Colonic mucosa (tissue), 4 donors: Measurements from ENCODE around the gene PPP3R1. TPM values are rescaled to one million over a fixed set of nuclear protein-coding genes. Genes with fewer than 3 reads are reported as not detected.
"Not testable (repeated sequence)": the region's sequence is repeated elsewhere in the genome, so short reads cannot be mapped to it uniquely, and the experiment has no call there.

Source experiments
- DNase-seq: peaks from one replicate; pipeline ENCODE4 v3.0.0-alpha.2; 2020
- H3K27ac ChIP-seq: fragments of 200-600 bp; one replicate; pipeline ENCODE4 v1.8.0; 2021
- H3K27me3 ChIP-seq: fragments of 200-600 bp; one replicate; pipeline ENCODE4 v1.8.0; 2021
- H3K36me3 ChIP-seq: fragments of 200-600 bp; one replicate; pipeline ENCODE4 v1.8.0; 2021
- H3K4me1 ChIP-seq: fragments of 200-600 bp; one replicate; pipeline ENCODE4 v1.8.0; 2021; ENCODE audit warnings: mild to moderate bottlenecking
- H3K4me3 ChIP-seq: fragments of 200-600 bp; one replicate; pipeline ENCODE4 v1.8.0; 2021
- H3K9ac ChIP-seq, 2 donors: one replicate each; pipeline ENCODE4 v1.7.0; 2013; ENCODE audit warnings: control low read depth in 2 of 2, low read depth in 2 of 2, low read length in 2 of 2
- H3K9me3 ChIP-seq: fragments of 200-600 bp; one replicate; pipeline ENCODE4 v1.8.0; 2021
- intact Hi-C: fragments of 100-400 bp; cut with DNase I; formaldehyde crosslinking; loops from one replicate; pipeline ENCODE4 v1.14.1; 2022
- total RNA-seq, 2 donors: library from RNA; stranded (reverse); fragmentation: NEBNext Ultra II Directional in 1 of 2; extraction: Animal tissue kit (Norgen Biotek cat#: 25700) in 1 of 2; gene quantifications; one replicate each; pipeline ENCODE4 v1.2.1, GENCODE V29; 2021
- TF ChIP-seq, protein P1 (sequence below): fragments of 200-600 bp; IDR thresholded peaks from one replicate; pipeline ENCODE4 v1.8.0; 2022; ENCODE audit warnings: antibody characterized with exemption, mild to moderate bottlenecking
- donor health status: healthy.
- donor health status: DM: no; HTN: no; CAD: no.
- donor health status: DM: no; HTN: no; CAD: no.

PPP3R1 gene
- total RNA-seq, 2 donors from 2014 or later = 45.1 to 67.8 TPM

DNA sequence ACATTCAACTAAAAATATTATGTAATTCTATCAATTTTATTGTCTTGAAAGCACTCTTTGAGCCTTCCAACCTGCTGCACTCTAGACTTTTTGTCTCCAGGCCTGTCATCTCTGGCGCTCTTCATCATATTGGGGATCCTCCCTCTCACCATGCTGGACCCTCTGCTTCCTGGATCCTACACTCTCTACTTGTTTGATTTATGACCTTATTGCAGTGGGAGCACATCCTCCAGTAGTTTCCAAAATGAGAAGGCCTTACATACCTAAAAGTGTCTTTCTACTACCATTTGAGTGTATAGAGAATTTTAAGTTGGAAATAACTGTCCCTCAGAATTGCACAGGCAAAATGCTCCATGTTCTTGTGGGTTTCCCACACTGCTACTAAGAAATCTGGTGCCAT is 69.4 kb downstream of the PPP3R1 start:
- Histone ChIP-seq H3K27ac (no peak overlapping the region), H3K4me3 (no peak overlapping the region), H3K4me1 (no peaks in the 10 kb centered on the region), H3K9me3 (no peaks in the 10 kb centered on the region), H3K36me3 (no peaks in the 10 kb centered on the region), H3K9ac (no peak overlapping the region), H3K27me3 (no peaks in the 10 kb centered on the region)
- TF ChIP-seq, protein P1, sequence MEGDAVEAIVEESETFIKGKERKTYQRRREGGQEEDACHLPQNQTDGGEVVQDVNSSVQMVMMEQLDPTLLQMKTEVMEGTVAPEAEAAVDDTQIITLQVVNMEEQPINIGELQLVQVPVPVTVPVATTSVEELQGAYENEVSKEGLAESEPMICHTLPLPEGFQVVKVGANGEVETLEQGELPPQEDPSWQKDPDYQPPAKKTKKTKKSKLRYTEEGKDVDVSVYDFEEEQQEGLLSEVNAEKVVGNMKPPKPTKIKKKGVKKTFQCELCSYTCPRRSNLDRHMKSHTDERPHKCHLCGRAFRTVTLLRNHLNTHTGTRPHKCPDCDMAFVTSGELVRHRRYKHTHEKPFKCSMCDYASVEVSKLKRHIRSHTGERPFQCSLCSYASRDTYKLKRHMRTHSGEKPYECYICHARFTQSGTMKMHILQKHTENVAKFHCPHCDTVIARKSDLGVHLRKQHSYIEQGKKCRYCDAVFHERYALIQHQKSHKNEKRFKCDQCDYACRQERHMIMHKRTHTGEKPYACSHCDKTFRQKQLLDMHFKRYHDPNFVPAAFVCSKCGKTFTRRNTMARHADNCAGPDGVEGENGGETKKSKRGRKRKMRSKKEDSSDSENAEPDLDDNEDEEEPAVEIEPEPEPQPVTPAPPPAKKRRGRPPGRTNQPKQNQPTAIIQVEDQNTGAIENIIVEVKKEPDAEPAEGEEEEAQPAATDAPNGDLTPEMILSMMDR = no peak
- no peak for DNase-seq
- intact Hi-C loops = no loop called here

DNA sequence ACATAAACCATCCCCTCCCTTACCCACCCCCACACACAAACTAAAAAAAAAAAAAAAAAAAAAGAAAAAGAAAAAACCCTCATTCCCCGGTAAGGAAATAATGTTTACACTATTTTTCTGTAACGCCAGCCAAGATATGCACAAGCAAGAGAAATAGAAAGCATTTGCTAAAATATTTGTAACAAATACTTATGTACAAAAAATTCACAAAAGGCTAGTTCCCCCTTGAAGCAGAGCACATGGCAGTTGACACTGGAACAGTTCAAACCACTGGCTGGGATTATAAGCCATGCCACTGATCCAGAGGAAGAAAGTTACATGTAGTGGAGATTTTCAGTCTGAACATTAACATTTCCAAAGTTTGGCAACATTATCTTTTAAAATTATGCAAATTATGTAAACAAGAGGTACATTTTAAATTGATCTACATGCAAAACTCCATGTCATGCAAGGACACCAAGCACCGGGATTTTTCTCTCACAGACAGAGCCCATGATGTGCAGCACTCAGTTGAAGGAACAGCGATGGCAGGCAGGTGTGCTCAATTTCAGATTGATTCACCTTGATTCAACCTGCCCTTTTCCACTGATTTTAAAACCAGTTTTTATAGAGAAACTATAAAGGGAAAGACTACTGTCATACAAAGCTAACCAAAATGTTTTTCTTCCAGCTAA is 73.2 kb downstream of the PPP3R1 start:
- intact Hi-C loops = no loop called here
- Histone ChIP-seq H3K4me1 (no peaks in the 10 kb centered on the region), H3K9me3 (no peaks in the 10 kb centered on the region), H3K36me3 (no peaks in the 10 kb centered on the region), H3K27ac (no peak overlapping the region), H3K9ac (no peak overlapping the region), H3K4me3 (no peak overlapping the region), H3K27me3 (no peaks in the 10 kb centered on the region)
- DNase-seq = no peak
- TF ChIP-seq, protein P1 = no peak

DNA sequence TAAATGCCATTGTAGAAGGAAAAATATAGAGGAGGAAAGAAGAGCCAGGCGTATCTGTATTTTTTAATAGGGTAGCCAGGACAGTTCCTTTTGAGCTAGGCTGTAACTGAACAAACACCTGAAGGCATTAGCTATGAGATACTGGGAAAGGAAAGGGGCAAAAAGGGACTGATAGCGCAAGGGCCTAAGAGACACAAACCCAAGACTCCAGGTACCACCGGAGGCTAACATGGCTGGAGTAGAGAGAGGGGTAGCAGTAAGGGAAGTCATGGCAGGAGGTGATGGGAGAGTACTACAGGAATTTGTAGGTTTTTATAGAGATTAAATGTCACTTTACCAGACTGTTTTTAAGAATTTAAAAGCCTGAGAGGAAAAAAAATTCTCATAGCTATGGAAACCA is 73.9 kb downstream of the PPP3R1 start:
- H3K36me3 ChIP-seq = no peaks in the 10 kb centered on the region

DNA sequence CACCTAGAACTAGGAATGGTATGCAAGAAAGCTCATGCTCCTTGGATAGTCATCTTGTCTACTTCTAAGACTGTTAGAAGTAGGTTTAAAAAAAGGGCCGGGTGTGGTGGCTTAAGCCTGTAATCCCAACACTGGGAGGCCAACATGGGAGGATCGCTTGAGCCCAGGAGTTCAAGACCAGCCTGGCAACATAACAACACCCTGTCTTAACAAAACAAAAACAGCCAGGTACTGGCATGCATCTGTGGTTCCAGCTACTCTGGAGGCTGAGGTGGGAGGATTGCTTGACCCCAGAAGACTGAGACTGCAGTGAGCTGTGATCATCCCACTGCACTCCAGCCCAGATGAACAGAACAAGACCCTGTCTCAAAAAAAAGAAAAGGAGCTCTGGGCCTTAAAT is 74.8 kb downstream of the PPP3R1 start:
- no peak for DNase-seq
- H3K4me3 ChIP-seq = no peak overlapping the region
- no peaks in the 10 kb centered on the region for H3K36me3 ChIP-seq
- TF ChIP-seq, protein P1 = no peak
- intact Hi-C loops = no loop called here
- no peaks in the 10 kb centered on the region for H3K27me3 ChIP-seq
- H3K4me1 ChIP-seq = no peaks in the 10 kb centered on the region
- H3K9ac ChIP-seq = no peak overlapping the region
- H3K27ac ChIP-seq = no peak overlapping the region
- no peaks in the 10 kb centered on the region for H3K9me3 ChIP-seq

More for the DNA sequence above, 73.9 kb downstream of the PPP3R1 start:
- Histone ChIP-seq H3K27ac (no peak overlapping the region), H3K4me1 (no peaks in the 10 kb centered on the region), H3K27me3 (no peaks in the 10 kb centered on the region), H3K4me3 (no peak overlapping the region), H3K9me3 (no peaks in the 10 kb centered on the region), H3K9ac (no peak overlapping the region)
- TF ChIP-seq, protein P1 = no peak
- DNase-seq = no peak
- intact Hi-C loops = no loop called here

DNA sequence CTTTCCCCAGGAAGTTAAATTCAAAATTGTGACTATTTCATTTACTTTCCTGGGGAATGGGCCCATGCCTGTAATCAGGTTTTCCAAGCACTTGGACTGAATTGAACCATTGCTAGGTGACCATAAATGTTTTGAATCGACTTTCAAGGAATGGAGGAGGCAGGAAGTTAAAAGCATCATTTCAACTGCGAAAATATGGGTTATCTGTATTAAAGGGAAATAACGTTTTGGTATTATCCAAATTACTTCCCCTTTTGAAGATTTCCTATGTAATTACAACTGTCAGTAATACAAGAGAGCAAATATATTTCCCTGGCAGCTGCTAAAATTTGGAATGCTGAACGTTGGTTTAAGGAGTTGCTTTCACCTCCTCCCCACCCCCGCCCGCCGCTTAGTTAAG is 75.7 kb downstream of the PPP3R1 start:
- H3K27me3 ChIP-seq = no peaks in the 10 kb centered on the region
- H3K36me3 ChIP-seq = no peaks in the 10 kb centered on the region
- no peak overlapping the region for H3K27ac ChIP-seq
- H3K9ac ChIP-seq = no peak overlapping the region
- H3K9me3 ChIP-seq = no peaks in the 10 kb centered on the region
- TF ChIP-seq, protein P1 = no peak
- intact Hi-C loops = no loop called here
- no peak overlapping the region for H3K4me3 ChIP-seq
- no peaks in the 10 kb centered on the region for H3K4me1 ChIP-seq
- DNase-seq = no peak

DNA sequence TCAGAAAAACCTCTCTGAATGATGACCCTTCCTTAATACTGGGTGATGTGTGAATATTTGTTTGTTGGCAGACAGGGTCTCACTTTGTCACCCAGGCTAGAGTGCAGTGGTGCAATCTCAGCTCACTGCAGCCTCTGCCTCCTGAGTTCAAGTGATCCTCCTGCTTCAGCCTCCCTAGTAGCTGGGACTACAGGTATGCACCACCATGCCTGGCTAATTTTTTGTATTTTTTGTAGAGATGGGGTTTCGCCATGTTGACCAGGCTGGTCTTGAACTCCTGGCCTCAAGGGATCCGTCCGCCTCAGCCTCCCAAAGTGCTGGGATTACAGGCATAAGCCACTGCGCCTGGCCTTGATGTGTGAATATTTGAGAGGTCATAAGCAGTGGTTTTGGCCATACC is 77.1 kb downstream of the PPP3R1 start:
- H3K9ac ChIP-seq, intact Hi-C loops, H3K27ac ChIP-seq: not testable (repeated sequence)

More for the DNA sequence above, 77.1 kb downstream of the PPP3R1 start:
- H3K27me3 ChIP-seq, H3K36me3 ChIP-seq, H3K4me3 ChIP-seq, DNase-seq, H3K4me1 ChIP-seq, H3K9me3 ChIP-seq: not testable (repeated sequence)
